Memory B cell (primary cell): ENCODE data around the gene NEAT1.
A peak's percentile ranks its signal among the peaks of the same experiment; 100 is the strongest.
"Not testable (repeated sequence)": the region's sequence is repeated elsewhere in the genome, so short reads cannot be mapped to it uniquely, and the experiment has no call there.

Experiments used
- ATAC-seq: fragments of 150-1000 bp; cut with Tn5 transposase; 2 replicates; pipeline ENCODE4 v1.10.0; 2021; ENCODE audit warnings: low read depth, mild to moderate bottlenecking, moderate library complexity
- DNase-seq, 2 donors: peaks; one replicate each; pipeline ENCODE4 v3.0.0; 2022; ENCODE audit warnings: low spot score in 2 of 2
- H3K27ac Mint-ChIP-seq: one replicate; pipeline ENCODE4 v1.8.0; 2022; ENCODE audit warnings: mild to moderate bottlenecking, moderate library complexity, mixed read lengths
- H3K27me3 Mint-ChIP-seq: one replicate; pipeline ENCODE4 v1.8.0; 2022; ENCODE audit warnings: mixed read lengths
- H3K36me3 Mint-ChIP-seq: one replicate; pipeline ENCODE4 v1.8.0; 2022; ENCODE audit warnings: mild to moderate bottlenecking, mixed read lengths
- H3K4me1 Mint-ChIP-seq: one replicate; pipeline ENCODE4 v1.8.0; 2022; ENCODE audit warnings: mixed read lengths
- H3K4me3 Mint-ChIP-seq: one replicate; pipeline ENCODE4 v1.8.0; 2022; ENCODE audit warnings: mild to moderate bottlenecking, moderate library complexity, mixed read lengths
- H3K9me3 Mint-ChIP-seq: one replicate; pipeline ENCODE4 v1.8.0; 2022; ENCODE audit warnings: mixed read lengths

The NEAT1 gene

GRCh38 chr11:65410936-65411680, 11.5 kb upstream of the NEAT1 start:
- Mint-ChIP-seq H3K9me3 (no peaks in the 10 kb centered on the region), H3K4me1 (peaks cover 12% of the 10 kb centered on the region), H3K27me3 (no peaks in the 10 kb centered on the region), H3K27ac (no peak overlapping the region), H3K36me3 (peaks cover 9% of the 10 kb centered on the region), H3K4me3 (no peak overlapping the region)
- no peak for DNase-seq
- ATAC-seq: no peak

- H3K9me3 Mint-ChIP-seq: no peaks in the 10 kb centered on the region
- no peak overlapping the region for H3K27ac Mint-ChIP-seq
- H3K4me3 Mint-ChIP-seq: no peak overlapping the region
- peaks cover 14% of the 10 kb centered on the region for H3K4me1 Mint-ChIP-seq
- DNase-seq: no peak
- ATAC-seq: no peak
- H3K27me3 Mint-ChIP-seq: no peaks in the 10 kb centered on the region
- H3K36me3 Mint-ChIP-seq: peaks cover 9% of the 10 kb centered on the region
Measured at GRCh38 chr11:65411681-65412070, 10.9 kb upstream of the NEAT1 start.

GRCh38 chr11:65412271-65413076, 10.1 kb upstream of the NEAT1 start:
- H3K27ac Mint-ChIP-seq: peak overlapping the region; percentile 38
- H3K27me3 Mint-ChIP-seq: no peaks in the 10 kb centered on the region
- H3K36me3 Mint-ChIP-seq: peaks cover 9% of the 10 kb centered on the region
- DNase-seq (no peak), ATAC-seq (no peak)
- H3K4me3 Mint-ChIP-seq: no peak overlapping the region
- H3K4me1 Mint-ChIP-seq: peaks cover 22% of the 10 kb centered on the region
- no peaks in the 10 kb centered on the region for H3K9me3 Mint-ChIP-seq

GRCh38 chr11:65413077-65413664, 9.4 kb upstream of the NEAT1 start:
- not testable (repeated sequence) for H3K9me3 Mint-ChIP-seq, ATAC-seq, H3K36me3 Mint-ChIP-seq, H3K27ac Mint-ChIP-seq, H3K27me3 Mint-ChIP-seq, DNase-seq, H3K4me3 Mint-ChIP-seq
- H3K4me1 Mint-ChIP-seq: peaks cover 28% of the 10 kb centered on the region

GRCh38 chr11:65414776-65415498, 7.7 kb upstream of the NEAT1 start:
- ATAC-seq (no peak), DNase-seq (no peak)
- H3K36me3 Mint-ChIP-seq: peaks cover 7% of the 10 kb centered on the region
- peaks cover 37% of the 10 kb centered on the region for H3K4me1 Mint-ChIP-seq
- no peaks in the 10 kb centered on the region for H3K27me3 Mint-ChIP-seq
- H3K4me3 Mint-ChIP-seq: no peak overlapping the region
- H3K27ac Mint-ChIP-seq: no peak overlapping the region
- H3K9me3 Mint-ChIP-seq: no peaks in the 10 kb centered on the region

- no peaks in the 10 kb centered on the region for H3K9me3 Mint-ChIP-seq
- H3K27ac Mint-ChIP-seq: peak overlapping the region; percentile 100
- H3K27me3 Mint-ChIP-seq: no peaks in the 10 kb centered on the region
- no peak for DNase-seq
- peaks cover 7% of the 10 kb centered on the region for H3K36me3 Mint-ChIP-seq
- H3K4me1 Mint-ChIP-seq: peaks cover 43% of the 10 kb centered on the region
- H3K4me3 Mint-ChIP-seq: peak overlapping the region; percentile 90
- no peak for ATAC-seq
Measured at GRCh38 chr11:65415499-65416340, 6.9 kb upstream of the NEAT1 start.

GRCh38 chr11:65416341-65416824, 6.2 kb upstream of the NEAT1 start:
- DNase-seq (peak; percentile 93 to 95), ATAC-seq (peak; percentile 48)
- Mint-ChIP-seq H3K36me3 (peaks cover 2% of the 10 kb centered on the region), H3K27me3 (no peaks in the 10 kb centered on the region), H3K4me1 (peaks cover 48% of the 10 kb centered on the region), H3K4me3 (peak overlapping the region; percentile 90), H3K9me3 (no peaks in the 10 kb centered on the region), H3K27ac (peak overlapping the region; percentile 100)

GRCh38 chr11:65416841-65417701, 5.5 kb upstream of the NEAT1 start:
- H3K36me3 Mint-ChIP-seq: peaks cover 2% of the 10 kb centered on the region
- ATAC-seq: no peak

GRCh38 chr11:65417702-65418430, 4.7 kb upstream of the NEAT1 start:
- Mint-ChIP-seq H3K4me1 (peaks cover 53% of the 10 kb centered on the region), H3K36me3 (peaks cover 7% of the 10 kb centered on the region), H3K4me3 (peak overlapping the region; percentile 90), H3K27ac (peak overlapping the region; percentile 100), H3K27me3 (no peaks in the 10 kb centered on the region), H3K9me3 (no peaks in the 10 kb centered on the region)
- DNase-seq (no peak), ATAC-seq (no peak)

More at GRCh38 chr11:65416841-65417701, 5.5 kb upstream of the NEAT1 start:
- Mint-ChIP-seq H3K27ac (peak overlapping the region; percentile 100), H3K9me3 (no peaks in the 10 kb centered on the region), H3K4me1 (peaks cover 49% of the 10 kb centered on the region), H3K4me3 (peak overlapping the region; percentile 90), H3K27me3 (no peaks in the 10 kb centered on the region)
- no peak for DNase-seq

- Mint-ChIP-seq H3K4me1 (peaks cover 55% of the 10 kb centered on the region), H3K36me3 (peaks cover 7% of the 10 kb centered on the region), H3K4me3 (peak overlapping the region; percentile 90), H3K9me3 (no peaks in the 10 kb centered on the region), H3K27ac (peak overlapping the region; percentile 100), H3K27me3 (no peaks in the 10 kb centered on the region)
- ATAC-seq (no peak), DNase-seq (no peak)
Measured at GRCh38 chr11:65418431-65418680, 4.2 kb upstream of the NEAT1 start.

GRCh38 chr11:65418681-65419459, 3.7 kb upstream of the NEAT1 start:
- peak; percentile 58 for ATAC-seq
- peak overlapping the region; percentile 100 for H3K27ac Mint-ChIP-seq
- peak overlapping the region; percentile 90 for H3K4me3 Mint-ChIP-seq
- H3K27me3 Mint-ChIP-seq: no peaks in the 10 kb centered on the region
- DNase-seq: peak; percentile 78 to 84
- no peaks in the 10 kb centered on the region for H3K9me3 Mint-ChIP-seq
- peaks cover 58% of the 10 kb centered on the region for H3K4me1 Mint-ChIP-seq
- H3K36me3 Mint-ChIP-seq: peaks cover 7% of the 10 kb centered on the region
